Mesendoderm (in vitro differentiated cells): ENCODE data around the gene VAV3.

ENCODE experiments used
- DNase-seq: peaks from one replicate; pipeline ENCODE4 v3.0.0; 2013
- H2AK5ac ChIP-seq: 2 replicates; pipeline ENCODE4 v1.6.1; 2013; ENCODE audit warnings: low read length, inconsistent platforms
- H2BK120ac ChIP-seq: 2 replicates; pipeline ENCODE4 v1.6.1; 2013; ENCODE audit warnings: low read depth, mild to moderate bottlenecking, low read length, moderate library complexity, mixed read lengths
- H2BK15ac ChIP-seq: replicated peaks from 2 replicates; pipeline ENCODE4 v1.6.1; 2013; ENCODE audit warnings: low read depth, mild to moderate bottlenecking, moderate library complexity
- H2BK5ac ChIP-seq: 2 replicates; pipeline ENCODE4 v1.6.1; 2013; ENCODE audit warnings: low read length, inconsistent platforms
- H3K18ac ChIP-seq: 2 replicates; pipeline ENCODE4 v1.6.1; 2013; ENCODE audit warnings: mild to moderate bottlenecking, low read length, mixed read lengths
- H3K23ac ChIP-seq: one replicate; pipeline ENCODE4 v1.6.1; 2013; ENCODE audit warnings: low read length
- H3K27ac ChIP-seq: 2 replicates; pipeline ENCODE4 v1.5.1; 2013; ENCODE audit warnings: low read depth, mild to moderate bottlenecking, inconsistent platforms, low read length, moderate library complexity
- H3K27me3 ChIP-seq: 2 replicates; pipeline ENCODE4 v1.6.1; 2013; ENCODE audit warnings: low read length, control low read depth, mild to moderate bottlenecking, inconsistent platforms; ENCODE audit not compliant: insufficient read depth, poor library complexity
- H3K36me3 ChIP-seq: 2 replicates; pipeline ENCODE4 v1.6.1; 2013; ENCODE audit warnings: low read length, inconsistent platforms; ENCODE audit not compliant: control insufficient read depth, insufficient read depth
- H3K4ac ChIP-seq: one replicate; pipeline ENCODE4 v1.6.1; 2013; ENCODE audit warnings: low read depth, mild to moderate bottlenecking, low read length, moderate library complexity
- H3K4me1 ChIP-seq: 2 replicates; pipeline ENCODE4 v1.6.1; 2013; ENCODE audit warnings: low read depth, low read length, inconsistent platforms; ENCODE audit not compliant: control insufficient read depth
- H3K4me2 ChIP-seq: 2 replicates; pipeline ENCODE4 v1.6.1; 2013; ENCODE audit warnings: low read length
- H3K4me3 ChIP-seq: 2 replicates; pipeline ENCODE4 v1.5.1; 2013; ENCODE audit warnings: mild to moderate bottlenecking, low read length
- H3K56ac ChIP-seq: one replicate; pipeline ENCODE4 v1.6.1; 2013; ENCODE audit warnings: low read length
- H3K79me1 ChIP-seq: 2 replicates; pipeline ENCODE4 v1.6.1; 2013; ENCODE audit warnings: low read length, inconsistent platforms
- H3K79me2 ChIP-seq: 2 replicates; pipeline ENCODE4 v1.6.1; 2013; ENCODE audit warnings: mild to moderate bottlenecking, low read length; ENCODE audit not compliant: control insufficient read depth, insufficient read depth
- H3K9ac ChIP-seq: 2 replicates; pipeline ENCODE4 v1.6.1; 2013; ENCODE audit warnings: low read length, inconsistent platforms
- H4K5ac ChIP-seq: one replicate; pipeline ENCODE4 v1.6.1; 2013; ENCODE audit warnings: low read length
- H4K8ac ChIP-seq: one replicate; pipeline ENCODE4 v1.6.1; 2013; ENCODE audit warnings: low read depth, mild to moderate bottlenecking, control low read depth, low read length, moderate library complexity
- WGBS: extraction: QIAGEN DNeasy Blood & Tissue Kit; methylation state at CpG from one replicate; pipeline ENCODE4 v1.1.7; 2013; ENCODE audit warnings: low lambda C conversion rate, missing lambda C conversion rate; ENCODE audit not compliant: insufficient coverage; ENCODE audit errors: extremely low coverage; 5-methylcytosine and 5-hydroxymethylcytosine counted together

The VAV3 gene

DNA sequence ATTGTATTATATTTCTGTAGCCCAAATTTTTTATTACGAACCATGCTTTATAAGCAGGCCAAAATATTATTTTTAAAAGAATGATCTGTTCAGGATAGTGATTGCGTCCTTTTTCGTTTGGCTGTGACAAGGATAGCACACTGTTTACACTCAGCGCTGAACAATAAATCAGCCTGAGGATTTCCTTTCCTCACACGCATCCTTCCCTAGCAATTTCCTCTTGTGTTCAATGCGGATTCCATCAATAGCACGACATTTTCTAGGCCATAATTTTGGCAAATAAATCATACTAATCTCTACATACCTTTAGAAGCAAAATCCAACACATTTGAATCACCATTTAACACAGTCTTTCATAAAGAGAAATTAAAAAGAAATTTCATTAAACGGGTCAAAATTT, 1.6 kb upstream of the VAV3 start:
- Histone ChIP-seq H3K27me3 (no peaks in the 10 kb centered on the region), H3K56ac (no peak overlapping the region), H3K18ac (no peak overlapping the region), H2BK120ac (no peak overlapping the region), H2BK15ac (no peak overlapping the region), H3K9ac (no peak overlapping the region), H2BK5ac (no peak overlapping the region), H3K4ac (no peak overlapping the region), H3K4me1 (peaks cover 6% of the 10 kb centered on the region), H3K4me2 (no peak overlapping the region), H3K79me1 (peaks cover 3% of the 10 kb centered on the region), H3K4me3 (no peak overlapping the region), H3K23ac (no peak overlapping the region), H3K27ac (no peak overlapping the region), H4K8ac (no peak overlapping the region), H4K5ac (no peak overlapping the region), H3K36me3 (no peaks in the 10 kb centered on the region), H2AK5ac (no peak overlapping the region), H3K79me2 (no peaks in the 10 kb centered on the region)
- no CpG with 5 or more reads among the region's 8 CpGs for WGBS
- no peak for DNase-seq

DNA sequence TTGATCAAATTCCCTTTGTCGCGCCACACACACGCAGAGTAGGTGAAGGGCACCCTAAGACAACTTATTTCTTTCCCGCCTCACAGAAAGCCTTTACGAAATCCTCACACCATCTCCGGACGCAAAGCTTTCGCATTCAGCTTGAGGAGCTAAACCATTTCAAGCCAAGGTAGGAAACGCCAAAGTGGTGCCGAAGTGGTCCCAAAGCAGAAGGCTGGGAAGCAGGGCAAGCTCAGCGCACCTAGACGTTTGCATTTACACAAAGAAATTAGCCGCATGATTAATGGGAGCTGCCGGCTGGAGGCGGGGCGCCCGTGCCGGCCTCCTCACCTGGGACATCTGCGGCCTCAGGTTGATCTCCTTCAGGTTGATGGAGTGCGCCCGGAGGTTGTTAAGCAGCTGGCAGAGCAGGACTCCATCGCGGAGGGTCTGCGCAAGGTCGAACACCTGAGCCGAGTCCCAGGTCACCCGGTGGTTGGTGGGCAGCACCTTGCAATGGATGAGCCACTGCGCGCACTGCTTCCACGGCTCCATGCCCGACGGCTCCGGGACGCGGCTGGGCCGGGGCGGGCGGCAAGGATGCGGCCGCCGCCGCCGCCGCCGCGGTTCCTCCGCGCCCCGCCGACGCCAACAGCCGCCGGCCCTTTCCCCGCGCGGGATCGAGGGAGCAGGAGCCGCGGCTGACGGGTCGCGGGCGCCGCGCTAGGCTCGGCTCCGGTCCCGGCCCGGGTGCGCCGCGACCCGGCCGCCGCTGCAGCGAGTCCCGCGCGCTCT, 457 bp downstream of the VAV3 start:
- WGBS: no CpG with 5 or more reads among the region's 79 CpGs
- H3K27me3 ChIP-seq: no peaks in the 10 kb centered on the region
- H2BK120ac ChIP-seq: no peak overlapping the region

DNA sequence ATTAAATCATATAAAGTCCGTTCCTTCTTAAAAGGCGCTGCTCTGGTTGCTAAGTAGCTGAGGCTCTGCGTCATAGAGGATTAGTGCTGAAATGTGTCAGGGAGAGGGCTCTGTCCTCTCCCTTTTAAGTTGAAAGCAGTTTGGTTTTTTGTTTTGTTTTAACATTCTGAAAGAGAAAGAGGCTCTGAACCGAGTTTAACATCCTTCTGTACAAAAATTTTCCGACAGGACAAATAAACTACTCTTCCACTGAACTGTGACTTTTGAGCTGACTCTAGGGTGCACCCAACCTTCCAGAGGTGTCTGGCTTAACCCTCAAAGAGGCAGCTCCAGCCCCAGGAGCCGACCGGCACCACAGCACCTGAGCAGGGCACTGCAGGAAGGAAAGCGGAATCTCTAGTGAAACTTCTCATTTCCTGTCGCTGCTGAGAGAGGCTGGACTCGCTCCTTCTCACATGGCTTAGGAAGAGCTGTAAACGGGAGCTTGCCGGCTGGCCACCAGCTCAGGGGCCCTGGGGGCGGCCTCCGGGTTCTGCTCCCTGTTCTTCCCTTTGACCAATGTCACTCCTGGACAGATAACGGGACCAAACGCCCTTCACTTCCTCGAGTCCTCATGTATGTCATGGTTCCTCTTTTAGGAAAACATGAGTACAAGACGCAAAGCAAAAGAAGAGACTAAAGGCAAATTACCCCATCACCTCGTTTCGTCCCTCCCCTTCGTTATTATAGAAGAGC, 1.2 kb downstream of the VAV3 start:
- Histone ChIP-seq H3K4me3 (peak overlapping the region; percentile 70), H3K4ac (no peak overlapping the region), H3K9ac (peak overlapping the region; percentile 70), H2BK120ac (no peak overlapping the region), H2BK15ac (no peak overlapping the region), H3K79me2 (no peaks in the 10 kb centered on the region), H2AK5ac (no peak overlapping the region), H3K4me2 (peak overlapping the region; percentile 99), H3K18ac (no peak overlapping the region), H3K56ac (peak overlapping the region; percentile 87), H4K8ac (no peak overlapping the region), H3K27me3 (no peaks in the 10 kb centered on the region), H3K36me3 (no peaks in the 10 kb centered on the region), H3K4me1 (peaks cover 6% of the 10 kb centered on the region), H2BK5ac (no peak overlapping the region), H3K23ac (no peak overlapping the region), H3K79me1 (peaks cover 3% of the 10 kb centered on the region), H4K5ac (no peak overlapping the region), H3K27ac (no peak overlapping the region)
- DNase-seq: peak; percentile 68
- no CpG with 5 or more reads among the region's 21 CpGs for WGBS

More for the DNA sequence above, 457 bp downstream of the VAV3 start:
- peak; percentile 61 for DNase-seq
- peaks cover 6% of the 10 kb centered on the region for H3K4me1 ChIP-seq
- no peak overlapping the region for H3K27ac ChIP-seq
- H2BK15ac ChIP-seq: no peak overlapping the region
- H4K5ac ChIP-seq: no peak overlapping the region
- H4K8ac ChIP-seq: no peak overlapping the region
- peaks cover 3% of the 10 kb centered on the region for H3K79me1 ChIP-seq
- H3K18ac ChIP-seq: peak overlapping the region; percentile 56
- peak overlapping the region; percentile 87 for H3K56ac ChIP-seq
- H3K36me3 ChIP-seq: no peaks in the 10 kb centered on the region
- H2BK5ac ChIP-seq: no peak overlapping the region
- H2AK5ac ChIP-seq: no peak overlapping the region
- no peaks in the 10 kb centered on the region for H3K79me2 ChIP-seq
- H3K4ac ChIP-seq: no peak overlapping the region
- H3K4me2 ChIP-seq: peak overlapping the region; percentile 99
- no peak overlapping the region for H3K23ac ChIP-seq
- peak overlapping the region; percentile 70 for H3K9ac ChIP-seq
- H3K4me3 ChIP-seq: peak overlapping the region; percentile 70

DNA sequence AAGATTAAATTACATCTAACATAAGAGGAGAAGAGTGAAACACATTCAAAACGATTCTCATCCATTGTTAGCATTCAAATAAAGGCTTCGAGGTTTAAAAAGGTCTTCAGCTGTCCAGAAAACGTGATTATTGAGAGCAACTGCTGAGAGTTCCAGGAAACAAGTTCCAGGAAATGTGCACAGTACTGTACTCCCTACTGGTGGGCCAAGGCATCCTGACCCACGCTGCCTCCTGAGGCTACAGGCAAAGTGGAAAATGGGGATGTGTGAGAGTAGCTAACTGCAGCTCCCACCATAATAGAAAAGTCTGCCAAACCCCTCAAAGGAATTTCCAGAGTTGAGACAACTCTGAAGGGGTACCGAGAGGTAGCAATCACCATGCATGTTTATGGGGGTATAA, 2.0 kb downstream of the VAV3 start:
- Histone ChIP-seq H3K27ac (no peak overlapping the region), H3K36me3 (no peaks in the 10 kb centered on the region), H3K79me2 (no peaks in the 10 kb centered on the region), H4K8ac (no peak overlapping the region), H2BK5ac (no peak overlapping the region), H3K4me3 (no peak overlapping the region), H3K4ac (no peak overlapping the region), H3K9ac (no peak overlapping the region), H2AK5ac (no peak overlapping the region), H3K18ac (no peak overlapping the region), H2BK120ac (no peak overlapping the region), H3K56ac (no peak overlapping the region), H3K23ac (no peak overlapping the region), H3K4me1 (peaks cover 6% of the 10 kb centered on the region), H4K5ac (no peak overlapping the region), H3K79me1 (peaks cover 3% of the 10 kb centered on the region), H3K27me3 (no peaks in the 10 kb centered on the region), H2BK15ac (no peak overlapping the region), H3K4me2 (no peak overlapping the region)
- WGBS: no CpG with 5 or more reads among the region's 5 CpGs
- no peak for DNase-seq

DNA sequence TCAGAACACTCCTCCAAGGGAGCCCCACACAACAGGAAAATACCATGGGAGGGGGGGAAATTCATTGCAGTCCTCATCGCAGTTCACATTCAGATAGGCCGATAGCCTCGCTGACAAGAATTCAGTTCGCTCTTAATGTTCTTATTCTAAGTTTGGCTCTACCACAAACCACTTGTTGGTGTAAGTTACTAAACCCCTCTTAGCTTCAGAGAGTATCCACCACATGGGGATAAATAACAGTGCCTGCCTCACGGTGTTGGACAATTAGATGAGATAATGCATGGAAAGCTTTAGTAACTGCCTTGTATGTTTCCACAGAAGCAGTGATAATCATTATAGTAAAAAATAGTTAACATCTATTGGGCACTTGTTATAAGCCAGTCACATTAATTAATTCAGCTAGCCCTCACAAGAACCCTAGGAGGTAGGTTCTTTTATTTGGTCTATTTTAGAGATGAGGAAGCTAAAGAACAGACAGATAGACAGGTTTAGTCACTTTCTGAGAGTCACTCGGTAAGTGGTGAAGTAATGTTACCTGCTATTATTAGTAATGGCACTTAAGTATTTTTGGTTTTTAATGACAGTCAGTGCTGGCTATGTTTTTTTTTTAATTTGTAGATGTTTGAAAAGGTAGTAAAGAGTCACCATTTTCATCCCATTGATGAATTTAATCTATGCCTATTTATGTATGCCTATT, 10.1 kb downstream of the VAV3 start:
- no peaks in the 10 kb centered on the region for H3K79me1 ChIP-seq
- WGBS: no CpG with 5 or more reads among the region's 6 CpGs
- no peak overlapping the region for H3K4ac ChIP-seq
- H3K27ac ChIP-seq: no peak overlapping the region
- H3K27me3 ChIP-seq: no peaks in the 10 kb centered on the region
- H4K8ac ChIP-seq: no peak overlapping the region
- H3K4me2 ChIP-seq: no peak overlapping the region
- H3K4me1 ChIP-seq: peaks cover 3% of the 10 kb centered on the region
- H3K18ac ChIP-seq: no peak overlapping the region
- H2BK120ac ChIP-seq: no peak overlapping the region
- H2BK5ac ChIP-seq: no peak overlapping the region
- no peak overlapping the region for H3K4me3 ChIP-seq
- no peak overlapping the region for H3K9ac ChIP-seq
- H2BK15ac ChIP-seq: no peak overlapping the region
- no peak for DNase-seq
- H4K5ac ChIP-seq: no peak overlapping the region
- no peaks in the 10 kb centered on the region for H3K36me3 ChIP-seq
- no peak overlapping the region for H2AK5ac ChIP-seq
- no peak overlapping the region for H3K23ac ChIP-seq
- no peak overlapping the region for H3K56ac ChIP-seq
- no peaks in the 10 kb centered on the region for H3K79me2 ChIP-seq
